Measurements from ENCODE around the gene PLCL2.

DNA sequence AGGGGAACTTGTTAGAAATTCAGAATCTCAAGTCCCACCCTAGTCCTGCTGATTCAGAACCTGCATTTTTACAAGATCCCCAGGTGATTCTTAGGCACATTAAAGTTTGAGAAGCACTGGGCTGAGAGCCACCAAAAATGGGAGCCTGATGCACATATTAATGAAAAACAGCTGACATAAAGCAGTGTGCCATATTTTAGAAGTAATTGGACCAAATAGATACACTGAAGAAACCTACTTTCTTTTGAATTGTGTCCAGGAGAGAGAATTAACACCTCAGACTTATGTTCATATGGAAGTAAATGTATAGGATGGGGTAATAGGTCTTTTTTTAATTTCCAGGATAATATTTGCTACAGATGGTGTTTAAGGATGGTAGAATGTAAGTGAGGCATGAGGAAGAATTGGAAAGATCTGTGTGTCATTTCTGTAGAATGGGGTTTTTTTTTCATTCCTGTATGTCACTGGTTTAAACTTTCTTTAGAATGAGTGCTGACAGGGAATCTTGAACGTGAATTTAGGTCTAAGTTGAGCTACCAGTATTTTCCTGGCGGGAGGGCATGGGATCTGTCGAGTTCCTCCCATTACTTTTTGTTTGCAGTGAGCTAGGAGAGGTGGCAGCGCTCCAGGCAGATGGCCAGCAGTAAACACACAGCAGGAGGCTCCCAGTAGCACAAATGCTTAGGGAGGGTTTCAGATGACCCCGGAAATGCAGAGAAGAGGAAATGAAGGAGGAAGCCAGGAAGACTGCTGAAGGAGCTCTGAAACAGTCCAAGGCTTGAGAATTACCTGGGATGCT, 185.6 kb downstream of the PLCL2 start:
- TF ChIP-seq, protein P1, sequence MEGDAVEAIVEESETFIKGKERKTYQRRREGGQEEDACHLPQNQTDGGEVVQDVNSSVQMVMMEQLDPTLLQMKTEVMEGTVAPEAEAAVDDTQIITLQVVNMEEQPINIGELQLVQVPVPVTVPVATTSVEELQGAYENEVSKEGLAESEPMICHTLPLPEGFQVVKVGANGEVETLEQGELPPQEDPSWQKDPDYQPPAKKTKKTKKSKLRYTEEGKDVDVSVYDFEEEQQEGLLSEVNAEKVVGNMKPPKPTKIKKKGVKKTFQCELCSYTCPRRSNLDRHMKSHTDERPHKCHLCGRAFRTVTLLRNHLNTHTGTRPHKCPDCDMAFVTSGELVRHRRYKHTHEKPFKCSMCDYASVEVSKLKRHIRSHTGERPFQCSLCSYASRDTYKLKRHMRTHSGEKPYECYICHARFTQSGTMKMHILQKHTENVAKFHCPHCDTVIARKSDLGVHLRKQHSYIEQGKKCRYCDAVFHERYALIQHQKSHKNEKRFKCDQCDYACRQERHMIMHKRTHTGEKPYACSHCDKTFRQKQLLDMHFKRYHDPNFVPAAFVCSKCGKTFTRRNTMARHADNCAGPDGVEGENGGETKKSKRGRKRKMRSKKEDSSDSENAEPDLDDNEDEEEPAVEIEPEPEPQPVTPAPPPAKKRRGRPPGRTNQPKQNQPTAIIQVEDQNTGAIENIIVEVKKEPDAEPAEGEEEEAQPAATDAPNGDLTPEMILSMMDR (IDR thresholded peaks at IDR 0.05) = no peak
- TF ChIP-seq POLR2A (IDR thresholded peaks at IDR 0.05) = no peak
